ENCODE results near the gene GABBR2.

The GABBR2 gene

DNA sequence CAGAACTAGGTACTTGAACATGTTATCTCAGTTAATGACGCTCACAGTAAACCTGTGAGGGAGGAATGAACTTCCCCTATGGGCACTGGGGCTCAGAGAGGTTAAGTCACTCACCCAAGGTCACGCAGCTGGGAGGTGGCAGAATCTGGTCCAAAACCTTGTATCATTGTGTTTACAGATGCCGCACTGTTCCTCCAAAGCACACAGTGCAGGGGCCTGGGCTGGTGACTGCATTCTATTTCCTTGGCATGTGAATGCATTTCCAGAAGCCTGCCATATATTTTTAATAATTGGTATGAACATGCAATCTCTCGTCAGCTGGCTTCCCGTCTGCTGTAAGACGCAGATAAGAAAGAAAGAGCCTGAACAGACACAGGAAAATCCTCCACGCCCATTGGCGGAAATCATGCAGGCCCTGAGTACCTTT is 376.3 kb downstream of the GABBR2 start:
- DNase-seq, result no peak

DNA sequence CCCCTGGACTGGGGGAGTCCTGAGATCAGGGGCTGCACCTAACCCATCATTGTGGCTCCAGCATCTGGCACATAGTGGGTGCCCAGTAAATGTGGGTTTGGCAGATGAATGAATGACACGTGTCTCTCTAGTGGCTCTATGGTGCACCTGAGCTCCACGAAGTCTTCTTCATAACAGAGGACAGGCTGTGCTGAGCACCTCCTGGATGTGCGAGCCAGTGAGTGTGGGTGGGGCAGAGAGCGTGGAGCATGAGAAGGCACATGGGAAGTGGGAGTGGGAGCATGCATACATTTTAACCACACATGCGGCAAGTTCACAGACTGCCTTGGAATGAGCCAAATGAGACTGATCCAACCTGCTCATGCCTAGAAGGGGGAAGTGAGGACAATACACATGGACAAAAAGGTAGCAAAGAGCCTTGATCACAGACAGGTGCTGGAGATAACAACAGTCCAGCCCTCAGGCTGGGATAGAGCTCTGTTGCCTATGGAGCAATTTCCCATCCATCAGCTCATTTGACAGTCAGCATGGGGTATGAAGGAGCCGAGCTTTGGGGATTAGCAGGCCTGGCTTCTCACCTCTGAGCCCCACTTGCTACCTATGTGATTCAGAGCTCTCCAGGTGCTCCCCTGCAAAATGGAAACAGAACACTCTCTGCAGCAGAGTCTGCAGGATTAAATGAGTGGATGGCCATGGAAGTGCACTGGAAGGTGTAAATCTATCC is 377.0 kb downstream of the GABBR2 start:
- no peak for DNase-seq

DNA sequence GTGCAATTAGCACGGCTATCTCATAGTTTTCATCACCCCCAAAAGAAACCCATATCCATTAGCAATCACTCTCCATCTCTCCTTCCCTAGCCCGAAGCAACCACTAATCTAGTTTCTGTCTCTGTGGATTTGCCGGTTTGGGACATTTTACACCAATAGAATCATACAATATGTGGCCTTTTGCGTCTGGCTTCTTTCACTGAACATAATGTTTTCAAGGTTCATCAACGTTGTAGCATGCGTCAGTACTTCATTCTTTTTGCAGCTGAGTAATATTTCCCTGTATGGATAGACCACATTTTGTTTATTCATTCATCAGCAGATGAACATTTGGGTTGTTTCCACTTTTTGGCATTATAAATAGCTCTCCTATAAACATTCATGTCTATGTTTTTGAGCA is 377.9 kb downstream of the GABBR2 start:
- no peak for DNase-seq

- no peak for DNase-seq
These were observed 378.8 kb downstream of the GABBR2 start for GRCh38 chr9:98329904-98330303.

GRCh38 chr9:98329281-98329680 is 379.5 kb downstream of the GABBR2 start:
- DNase-seq, result no peak

GRCh38 chr9:98328770-98329169 is 380.0 kb downstream of the GABBR2 start:
- DNase-seq, result no peak

DNA sequence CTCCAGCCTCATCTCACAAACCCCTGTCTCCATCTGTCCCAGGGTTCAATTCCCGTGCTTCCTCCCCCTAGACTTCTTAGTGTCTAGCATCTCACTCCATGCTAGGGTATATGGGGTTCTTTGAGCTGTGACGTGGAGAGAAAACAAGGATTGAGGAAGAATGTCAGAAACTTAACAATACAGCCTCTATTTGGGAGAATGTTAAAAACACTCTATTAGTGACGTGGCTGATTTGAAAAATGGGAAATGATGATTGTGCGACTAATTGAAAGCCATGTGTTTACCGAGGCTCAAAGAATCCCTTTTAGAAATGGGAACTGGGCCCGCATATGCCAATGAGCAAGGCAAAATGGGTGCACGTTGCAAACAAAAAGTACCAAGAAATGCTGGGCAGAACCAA is 380.6 kb downstream of the GABBR2 start:
- no peak for DNase-seq

DNA sequence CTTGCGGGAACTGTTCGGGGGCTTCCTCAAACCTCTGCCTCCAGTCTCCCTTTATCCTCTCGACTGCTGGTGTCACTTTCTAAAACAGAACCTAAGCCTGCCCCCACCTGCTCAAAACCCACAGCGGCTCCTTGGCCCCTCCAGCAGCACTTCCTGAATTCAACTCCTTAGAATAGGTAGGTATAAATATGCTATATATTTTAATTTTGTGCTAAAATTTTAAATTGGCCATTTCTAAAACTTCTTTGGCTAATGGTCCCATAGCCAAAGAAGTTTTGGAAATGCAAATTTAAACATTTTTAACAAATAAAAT is 381.5 kb downstream of the GABBR2 start:
- DNase-seq, result no peak

GRCh38 chr9:98326459-98327248 is 382.1 kb downstream of the GABBR2 start:
- no peak for DNase-seq

- no peak for DNase-seq
These were observed 383.9 kb downstream of the GABBR2 start for GRCh38 chr9:98324801-98325200.

DNA sequence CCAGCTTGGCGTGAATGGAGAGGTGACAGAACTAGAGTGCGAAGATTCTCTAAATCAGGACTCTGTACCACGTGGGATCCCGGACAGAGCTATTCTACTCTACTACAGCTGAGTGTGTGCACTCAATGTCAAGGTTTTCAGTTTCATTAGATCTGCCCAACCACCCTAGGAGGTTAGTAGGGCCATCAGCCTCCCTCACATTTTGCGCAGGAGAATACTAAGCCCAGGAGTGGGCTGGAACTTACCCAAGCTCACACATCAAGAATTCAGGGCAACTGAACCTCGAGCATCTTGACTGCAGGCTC is 385.0 kb downstream of the GABBR2 start:
- DNase-seq, result no peak

DNA sequence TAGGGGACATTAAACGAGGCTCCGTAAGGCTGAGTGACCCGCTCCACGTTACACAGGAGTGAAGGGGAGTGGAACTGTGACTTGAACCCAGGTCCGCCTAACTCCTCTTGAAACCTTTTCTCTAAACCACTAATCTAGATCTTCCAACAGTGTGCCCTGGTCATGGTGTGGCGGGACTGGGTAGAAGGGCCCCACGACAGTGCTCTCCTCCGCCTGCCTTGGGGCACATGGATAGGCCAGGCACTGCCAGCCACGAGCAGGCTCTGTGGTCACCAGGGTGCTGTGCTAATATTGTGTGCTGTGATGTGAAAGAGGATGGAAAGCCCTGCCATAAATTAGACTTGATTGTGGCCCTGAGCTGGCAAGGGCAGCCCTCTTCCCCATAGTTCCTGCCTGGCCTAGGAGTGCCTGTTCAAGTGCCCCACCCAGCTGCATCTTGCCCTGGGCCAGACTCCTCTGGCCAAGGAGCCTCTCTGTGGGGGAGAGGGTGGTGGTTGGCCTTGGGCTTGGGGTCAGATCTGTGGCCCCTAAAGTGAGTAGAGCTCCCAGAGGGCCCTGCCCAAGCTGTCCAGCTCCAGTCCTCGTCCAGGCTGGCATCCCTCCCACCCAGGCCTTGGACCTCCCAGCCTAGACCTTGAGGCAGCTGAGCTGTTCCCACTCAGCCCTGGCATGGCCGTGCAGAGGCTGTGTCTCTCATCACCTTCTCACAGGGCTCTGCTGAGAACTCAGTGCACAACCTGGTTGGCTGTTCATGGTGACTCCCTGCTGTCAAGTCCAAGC is 385.5 kb downstream of the GABBR2 start:
- no peak for DNase-seq

- DNase-seq, result no peak
These were observed 387.5 kb downstream of the GABBR2 start for GRCh38 chr9:98321269-98321668.

DNA sequence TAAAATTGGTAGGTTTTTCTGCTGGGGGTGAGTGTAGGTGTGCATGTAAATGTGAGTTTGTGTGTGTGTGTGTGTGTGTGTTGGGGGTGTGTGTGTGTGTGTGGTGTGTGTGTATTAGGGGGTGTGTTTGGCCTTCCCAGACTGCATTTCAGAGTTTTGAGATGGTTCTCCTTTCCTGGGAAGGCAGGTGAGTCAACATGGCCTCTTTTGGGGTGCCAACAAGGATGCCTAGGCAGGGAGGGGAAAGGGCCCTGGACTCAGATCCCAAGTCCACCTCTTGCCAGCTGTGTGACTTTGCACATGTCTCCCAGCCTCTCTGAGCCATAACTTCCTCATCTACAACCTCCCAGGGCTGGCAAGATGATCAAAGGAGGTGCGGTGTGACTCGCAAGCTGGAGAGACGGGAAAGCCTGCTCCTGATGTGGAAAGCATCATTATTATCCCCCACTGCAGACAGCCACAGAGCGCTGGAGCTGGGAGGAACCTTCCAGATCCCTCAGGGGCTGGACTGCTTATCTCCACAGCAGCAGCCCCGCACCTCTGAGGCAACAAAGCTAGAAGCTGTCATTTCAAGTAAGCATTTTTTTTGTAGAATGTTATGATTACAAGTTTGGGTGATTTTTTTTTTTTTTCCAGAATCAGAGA is 389.8 kb downstream of the GABBR2 start:
- DNase-seq, result no peak

GRCh38 chr9:98318041-98318790 is 390.5 kb downstream of the GABBR2 start:
- DNase-seq, result no peak

GRCh38 chr9:98317134-98317857 is 391.4 kb downstream of the GABBR2 start:
- DNase-seq, result no peak

DNA sequence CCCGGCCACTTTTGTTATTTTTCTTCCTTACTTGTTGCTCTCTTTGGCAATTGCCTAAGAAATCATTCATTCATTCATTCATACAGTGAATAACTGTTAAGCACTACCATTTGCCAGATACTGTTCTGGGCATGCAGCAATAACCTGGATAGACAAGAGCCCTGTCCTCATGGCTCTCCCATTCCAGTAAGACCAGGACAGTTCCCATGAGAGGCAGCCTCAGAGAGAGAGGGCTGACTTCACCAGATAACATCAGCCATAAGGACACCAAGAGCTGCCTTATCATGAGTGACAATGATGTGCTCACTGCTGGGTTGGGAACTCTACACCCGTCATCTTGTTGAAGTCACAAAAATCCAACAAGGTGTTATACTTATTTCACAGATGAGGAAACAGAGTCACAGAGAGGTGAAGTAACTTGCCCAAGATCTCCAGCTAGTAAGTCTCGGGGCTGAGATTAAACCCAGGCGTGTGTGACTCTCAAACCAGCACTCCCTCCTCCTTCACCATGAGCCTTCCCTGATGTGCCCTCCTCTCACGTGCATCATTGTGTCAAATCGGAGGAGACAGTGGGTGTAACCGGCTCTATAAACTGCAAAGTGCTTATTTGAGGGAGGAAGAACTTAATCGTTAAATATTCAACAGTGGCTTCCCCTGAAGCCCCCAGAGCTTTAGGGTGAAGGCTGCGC is 392.1 kb downstream of the GABBR2 start:
- DNase-seq, result no peak

DNA sequence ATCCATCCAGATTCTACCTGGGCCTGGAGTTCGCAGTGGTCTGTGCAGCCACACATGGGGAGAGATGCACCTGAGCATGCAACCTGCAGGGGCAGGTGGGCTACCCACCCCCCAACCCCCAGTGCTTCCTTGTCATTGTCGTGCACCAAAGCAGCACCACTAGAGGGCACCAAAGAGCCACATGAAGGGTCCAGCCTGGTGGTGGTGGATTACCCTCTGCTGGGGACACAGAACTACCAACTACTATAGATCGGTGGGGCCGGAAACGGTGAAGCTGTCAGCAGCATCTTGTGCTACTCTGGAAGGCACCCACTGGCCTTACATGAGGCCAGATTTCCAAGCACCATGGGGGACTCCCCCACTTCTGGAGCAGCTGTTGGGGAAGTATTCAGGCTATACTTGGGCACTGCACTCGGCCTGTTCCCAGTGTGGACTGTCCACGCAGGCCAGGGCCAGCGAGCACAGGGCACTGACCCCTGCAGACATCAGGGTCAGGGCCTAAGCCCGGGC is 393.1 kb downstream of the GABBR2 start:
- peak; percentile 22 for DNase-seq

DNA sequence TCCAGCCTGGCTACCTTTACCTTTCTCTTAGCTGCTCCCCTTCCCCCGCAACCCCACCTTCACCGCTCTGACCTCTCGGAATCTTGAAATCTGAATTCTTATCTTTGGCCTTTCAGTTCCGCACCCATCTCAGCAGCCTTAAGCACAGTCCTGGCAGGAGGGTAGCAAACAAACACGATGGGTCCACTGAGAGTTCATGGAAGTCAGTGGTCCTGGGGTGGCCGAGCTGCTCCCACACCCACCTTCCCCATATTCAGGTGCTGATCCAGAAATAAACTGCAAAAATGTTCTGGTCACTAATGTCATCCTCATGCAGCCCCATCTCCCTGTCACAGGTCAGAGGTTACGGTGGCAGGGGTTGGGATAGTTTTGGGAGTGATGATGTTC is 393.7 kb downstream of the GABBR2 start:
- no peak for DNase-seq

DNA sequence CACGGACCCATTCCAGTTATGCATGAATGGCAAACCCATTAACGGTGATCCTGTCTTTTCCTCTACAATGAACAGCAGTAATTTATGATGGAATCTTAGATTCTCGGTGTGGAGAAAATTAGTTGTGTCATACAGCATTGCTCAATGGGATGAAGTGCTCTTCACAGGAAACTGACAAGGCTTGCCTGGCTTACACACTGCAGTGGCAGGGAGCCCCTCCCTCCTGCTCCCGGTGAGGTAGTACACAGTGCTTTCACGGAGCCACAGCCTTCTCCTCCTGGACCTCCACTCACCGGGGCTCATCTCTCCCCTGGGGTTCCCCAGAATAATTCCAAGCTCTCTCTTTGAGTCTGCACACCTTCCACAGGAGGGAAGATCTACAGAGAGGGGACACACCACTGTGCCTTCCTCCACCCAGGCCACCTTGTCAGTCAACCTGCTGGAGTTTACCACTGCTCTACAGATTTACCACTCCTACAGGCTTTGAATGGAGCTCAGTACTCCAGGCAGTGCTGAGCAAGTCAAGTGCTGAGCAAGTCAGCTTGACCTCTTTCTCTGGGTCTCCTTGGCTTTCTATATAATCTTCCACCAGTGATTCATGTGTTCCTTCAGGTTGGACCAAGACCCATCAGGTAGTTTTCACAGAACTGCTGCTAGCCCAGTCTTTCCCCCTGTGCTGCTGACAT is 394.2 kb downstream of the GABBR2 start:
- no peak for DNase-seq

- DNase-seq, result no peak
These were observed 396.4 kb downstream of the GABBR2 start for GRCh38 chr9:98312365-98312764.

Data from NCI-H1436 treated with DMSO at 0.1 percent for 48 hours (cell line).